H1 (cell line): ENCODE data around the gene TOB1. TPM values are rescaled to one million over a fixed set of nuclear protein-coding genes. Genes with fewer than 3 reads are reported as not detected.

Source experiments
- JUN ChIP-seq: IDR thresholded peaks from 2 replicates; pipeline ENCODE4 v1.6.1; 2011; ENCODE audit warnings: low read depth, mild to moderate bottlenecking, improper control_type of control experiment, low read length
- NRF1 ChIP-seq: IDR thresholded peaks from 2 replicates; pipeline ENCODE4 v1.6.1; 2011; ENCODE audit warnings: mild to moderate bottlenecking, low read depth, low read length, improper control_type of control experiment
- TEAD4 ChIP-seq: IDR thresholded peaks from 2 replicates; pipeline ENCODE4 v1.6.1; 2012; ENCODE audit warnings: low read depth, low read length, inconsistent platforms, mixed read lengths
- polyA plus RNA-seq, 7 experiments: library from polyadenylated mRNA; depleted of rRNA in 3 of 7; stranded (reverse) in 5 of 7; unstranded in 2 of 7; fragments of >200 nt in 5 of 7; fragments of 200-250 nt in 2 of 7; gene quantifications; 1 replicate in 5 of 7; 2 replicates in 1 of 7; 4 replicates in 1 of 7; pipeline versions ENCODE4 v1.2.1 to v1.2.3, GENCODE V29; 2011 to 2013; ENCODE audit warnings: missing spikeins in 2 of 7, mixed read lengths in 2 of 7
- total RNA-seq: library from RNA; stranded (reverse); fragmentation: NEBNext Ultra II Directional; extraction: Animal tissue kit (Norgen Biotek cat#: 25700); gene quantifications from 2 replicates; pipeline ENCODE4 v1.2.1, GENCODE V29; 2021
- TF ChIP-seq, protein P1 (sequence below): fragments of 300-600 bp; sonication (generic); IDR thresholded peaks from 2 replicates; pipeline ENCODE4 v1.7.1; 2012; ENCODE audit warnings: low read length, moderate library complexity, mild to moderate bottlenecking, inconsistent platforms; ENCODE audit not compliant: insufficient replicate concordance

TOB1 gene
- total and polyA plus RNA-seq, 2 of the 8 experiments (the other 6 are each of a cell fraction or from before 2014, with no cell fraction given): 14.4 to 20.8 TPM

DNA sequence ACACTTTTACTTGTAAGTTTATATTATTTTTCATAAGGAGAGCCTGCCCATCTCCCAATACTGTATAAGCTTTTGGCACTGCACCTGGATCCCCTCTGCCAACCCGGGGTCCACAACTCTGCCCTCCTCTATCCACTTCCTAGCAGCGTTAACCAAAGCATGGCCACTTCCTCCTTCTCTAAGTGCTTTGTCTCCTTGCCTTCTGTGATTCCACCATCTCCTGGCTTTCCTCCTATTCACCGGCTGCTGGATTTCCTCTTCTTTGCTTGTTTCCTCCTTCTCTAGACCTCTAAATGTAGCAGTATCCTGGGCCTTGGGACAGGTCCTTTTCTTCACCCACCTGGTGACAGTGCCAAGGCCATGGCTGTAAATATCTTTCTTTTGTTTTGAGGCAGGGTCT lies 50.8 kb downstream of the TOB1 start (continued):
- TF ChIP-seq, protein P1, sequence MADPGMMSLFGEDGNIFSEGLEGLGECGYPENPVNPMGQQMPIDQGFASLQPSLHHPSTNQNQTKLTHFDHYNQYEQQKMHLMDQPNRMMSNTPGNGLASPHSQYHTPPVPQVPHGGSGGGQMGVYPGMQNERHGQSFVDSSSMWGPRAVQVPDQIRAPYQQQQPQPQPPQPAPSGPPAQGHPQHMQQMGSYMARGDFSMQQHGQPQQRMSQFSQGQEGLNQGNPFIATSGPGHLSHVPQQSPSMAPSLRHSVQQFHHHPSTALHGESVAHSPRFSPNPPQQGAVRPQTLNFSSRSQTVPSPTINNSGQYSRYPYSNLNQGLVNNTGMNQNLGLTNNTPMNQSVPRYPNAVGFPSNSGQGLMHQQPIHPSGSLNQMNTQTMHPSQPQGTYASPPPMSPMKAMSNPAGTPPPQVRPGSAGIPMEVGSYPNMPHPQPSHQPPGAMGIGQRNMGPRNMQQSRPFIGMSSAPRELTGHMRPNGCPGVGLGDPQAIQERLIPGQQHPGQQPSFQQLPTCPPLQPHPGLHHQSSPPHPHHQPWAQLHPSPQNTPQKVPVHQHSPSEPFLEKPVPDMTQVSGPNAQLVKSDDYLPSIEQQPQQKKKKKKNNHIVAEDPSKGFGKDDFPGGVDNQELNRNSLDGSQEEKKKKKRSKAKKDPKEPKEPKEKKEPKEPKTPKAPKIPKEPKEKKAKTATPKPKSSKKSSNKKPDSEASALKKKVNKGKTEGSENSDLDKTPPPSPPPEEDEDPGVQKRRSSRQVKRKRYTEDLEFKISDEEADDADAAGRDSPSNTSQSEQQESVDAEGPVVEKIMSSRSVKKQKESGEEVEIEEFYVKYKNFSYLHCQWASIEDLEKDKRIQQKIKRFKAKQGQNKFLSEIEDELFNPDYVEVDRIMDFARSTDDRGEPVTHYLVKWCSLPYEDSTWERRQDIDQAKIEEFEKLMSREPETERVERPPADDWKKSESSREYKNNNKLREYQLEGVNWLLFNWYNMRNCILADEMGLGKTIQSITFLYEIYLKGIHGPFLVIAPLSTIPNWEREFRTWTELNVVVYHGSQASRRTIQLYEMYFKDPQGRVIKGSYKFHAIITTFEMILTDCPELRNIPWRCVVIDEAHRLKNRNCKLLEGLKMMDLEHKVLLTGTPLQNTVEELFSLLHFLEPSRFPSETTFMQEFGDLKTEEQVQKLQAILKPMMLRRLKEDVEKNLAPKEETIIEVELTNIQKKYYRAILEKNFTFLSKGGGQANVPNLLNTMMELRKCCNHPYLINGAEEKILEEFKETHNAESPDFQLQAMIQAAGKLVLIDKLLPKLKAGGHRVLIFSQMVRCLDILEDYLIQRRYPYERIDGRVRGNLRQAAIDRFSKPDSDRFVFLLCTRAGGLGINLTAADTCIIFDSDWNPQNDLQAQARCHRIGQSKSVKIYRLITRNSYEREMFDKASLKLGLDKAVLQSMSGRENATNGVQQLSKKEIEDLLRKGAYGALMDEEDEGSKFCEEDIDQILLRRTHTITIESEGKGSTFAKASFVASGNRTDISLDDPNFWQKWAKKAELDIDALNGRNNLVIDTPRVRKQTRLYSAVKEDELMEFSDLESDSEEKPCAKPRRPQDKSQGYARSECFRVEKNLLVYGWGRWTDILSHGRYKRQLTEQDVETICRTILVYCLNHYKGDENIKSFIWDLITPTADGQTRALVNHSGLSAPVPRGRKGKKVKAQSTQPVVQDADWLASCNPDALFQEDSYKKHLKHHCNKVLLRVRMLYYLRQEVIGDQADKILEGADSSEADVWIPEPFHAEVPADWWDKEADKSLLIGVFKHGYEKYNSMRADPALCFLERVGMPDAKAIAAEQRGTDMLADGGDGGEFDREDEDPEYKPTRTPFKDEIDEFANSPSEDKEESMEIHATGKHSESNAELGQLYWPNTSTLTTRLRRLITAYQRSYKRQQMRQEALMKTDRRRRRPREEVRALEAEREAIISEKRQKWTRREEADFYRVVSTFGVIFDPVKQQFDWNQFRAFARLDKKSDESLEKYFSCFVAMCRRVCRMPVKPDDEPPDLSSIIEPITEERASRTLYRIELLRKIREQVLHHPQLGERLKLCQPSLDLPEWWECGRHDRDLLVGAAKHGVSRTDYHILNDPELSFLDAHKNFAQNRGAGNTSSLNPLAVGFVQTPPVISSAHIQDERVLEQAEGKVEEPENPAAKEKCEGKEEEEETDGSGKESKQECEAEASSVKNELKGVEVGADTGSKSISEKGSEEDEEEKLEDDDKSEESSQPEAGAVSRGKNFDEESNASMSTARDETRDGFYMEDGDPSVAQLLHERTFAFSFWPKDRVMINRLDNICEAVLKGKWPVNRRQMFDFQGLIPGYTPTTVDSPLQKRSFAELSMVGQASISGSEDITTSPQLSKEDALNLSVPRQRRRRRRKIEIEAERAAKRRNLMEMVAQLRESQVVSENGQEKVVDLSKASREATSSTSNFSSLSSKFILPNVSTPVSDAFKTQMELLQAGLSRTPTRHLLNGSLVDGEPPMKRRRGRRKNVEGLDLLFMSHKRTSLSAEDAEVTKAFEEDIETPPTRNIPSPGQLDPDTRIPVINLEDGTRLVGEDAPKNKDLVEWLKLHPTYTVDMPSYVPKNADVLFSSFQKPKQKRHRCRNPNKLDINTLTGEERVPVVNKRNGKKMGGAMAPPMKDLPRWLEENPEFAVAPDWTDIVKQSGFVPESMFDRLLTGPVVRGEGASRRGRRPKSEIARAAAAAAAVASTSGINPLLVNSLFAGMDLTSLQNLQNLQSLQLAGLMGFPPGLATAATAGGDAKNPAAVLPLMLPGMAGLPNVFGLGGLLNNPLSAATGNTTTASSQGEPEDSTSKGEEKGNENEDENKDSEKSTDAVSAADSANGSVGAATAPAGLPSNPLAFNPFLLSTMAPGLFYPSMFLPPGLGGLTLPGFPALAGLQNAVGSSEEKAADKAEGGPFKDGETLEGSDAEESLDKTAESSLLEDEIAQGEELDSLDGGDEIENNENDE: no peak
- no peak for TF ChIP-seq JUN
- no peak for TF ChIP-seq TEAD4
- TF ChIP-seq NRF1: no peak
